ENCODE measurements around the gene TCF20. TPM values are rescaled to one million over a fixed set of nuclear protein-coding genes. Genes with fewer than 3 reads are reported as not detected.

TCF20 gene
- polyA plus RNA-seq, 3 donors, result 0.67 to 11.1 (median 0.99) TPM

DNA sequence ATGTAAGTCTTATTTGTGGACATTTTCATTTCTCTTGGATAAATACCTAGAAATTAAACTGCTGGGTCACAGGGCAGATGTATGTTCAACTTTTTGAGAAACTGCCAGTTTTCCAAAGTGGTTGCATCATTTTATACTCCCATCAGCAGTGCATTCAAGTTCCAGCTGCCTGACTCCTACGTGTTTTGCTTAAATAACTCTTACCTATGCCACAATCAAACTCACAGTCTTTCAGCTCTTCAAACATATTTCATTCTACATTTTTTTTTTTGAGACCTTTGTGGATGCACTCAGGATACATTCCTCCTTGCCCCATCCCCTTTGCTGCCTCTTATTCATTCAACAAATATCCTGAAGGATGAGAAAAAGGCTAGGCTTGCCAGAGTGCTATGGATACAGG is 9.2 kb downstream of the TCF20 start:
- H3K27me3 ChIP-seq (ENCODE audit: control insufficient read depth in 2 of 2, insufficient read depth in 2 of 2, low read length in 2 of 2), result no peaks in the 10 kb centered on the region
- 100% methylated on average over 1 of the region's 1 CpG for WGBS (ENCODE audit: insufficient coverage)
- peaks cover 99% of the 10 kb centered on the region for H4K20me1 ChIP-seq (ENCODE audit: insufficient read depth, low read length)
- H3K27ac ChIP-seq (ENCODE audit: low read depth in 1 of 2, low read length in 2 of 2), result no peak overlapping the region
- no peak overlapping the region for H2AFZ ChIP-seq (ENCODE audit: insufficient read depth, low read depth, low read length, poor library complexity, severe bottlenecking)
- no peaks in the 10 kb centered on the region for H3K36me3 ChIP-seq (replicated peaks in 1 of 2; ENCODE audit: control insufficient read depth in 1 of 2, insufficient read depth in 2 of 2, low read length in 2 of 2)
- no peak for DNase-seq
- H3K79me2 ChIP-seq (ENCODE audit: insufficient read depth, low read length), result peaks cover 97% of the 10 kb centered on the region
- intact Hi-C loops (cut with micrococcal nuclease), result no loop called here
- no peak overlapping the region for H3K4me2 ChIP-seq (replicated peaks; ENCODE audit: extremely low read depth, low read length, poor library complexity, severe bottlenecking)
- H3K9me3 Mint-ChIP-seq, result peaks cover 0 to 2% (median 0%) of the 10 kb centered on the region in 7 donors
- TF ChIP-seq, protein P1, sequence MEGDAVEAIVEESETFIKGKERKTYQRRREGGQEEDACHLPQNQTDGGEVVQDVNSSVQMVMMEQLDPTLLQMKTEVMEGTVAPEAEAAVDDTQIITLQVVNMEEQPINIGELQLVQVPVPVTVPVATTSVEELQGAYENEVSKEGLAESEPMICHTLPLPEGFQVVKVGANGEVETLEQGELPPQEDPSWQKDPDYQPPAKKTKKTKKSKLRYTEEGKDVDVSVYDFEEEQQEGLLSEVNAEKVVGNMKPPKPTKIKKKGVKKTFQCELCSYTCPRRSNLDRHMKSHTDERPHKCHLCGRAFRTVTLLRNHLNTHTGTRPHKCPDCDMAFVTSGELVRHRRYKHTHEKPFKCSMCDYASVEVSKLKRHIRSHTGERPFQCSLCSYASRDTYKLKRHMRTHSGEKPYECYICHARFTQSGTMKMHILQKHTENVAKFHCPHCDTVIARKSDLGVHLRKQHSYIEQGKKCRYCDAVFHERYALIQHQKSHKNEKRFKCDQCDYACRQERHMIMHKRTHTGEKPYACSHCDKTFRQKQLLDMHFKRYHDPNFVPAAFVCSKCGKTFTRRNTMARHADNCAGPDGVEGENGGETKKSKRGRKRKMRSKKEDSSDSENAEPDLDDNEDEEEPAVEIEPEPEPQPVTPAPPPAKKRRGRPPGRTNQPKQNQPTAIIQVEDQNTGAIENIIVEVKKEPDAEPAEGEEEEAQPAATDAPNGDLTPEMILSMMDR (IDR thresholded peaks at IDR 0.05), result no peak
- H3K4me1 ChIP-seq (ENCODE audit: control insufficient read depth in 1 of 2, insufficient read depth in 2 of 2, low read length in 2 of 2), result peaks cover 2 to 7% of the 10 kb centered on the region in 2 donors
- no peak overlapping the region for H3K4me3 ChIP-seq (replicated peaks in 1 of 3; ENCODE audit: low read depth in 2 of 3, low read length in 3 of 3)
- H3K36me3 Mint-ChIP-seq, result peaks cover 0 to 4% of the 10 kb centered on the region in 2 donors
- peaks cover 45% of the 10 kb centered on the region for H3K4me1 Mint-ChIP-seq
- no peak overlapping the region for H3K4me3 Mint-ChIP-seq
- no peaks in the 10 kb centered on the region for H3K9me3 ChIP-seq (replicated peaks in 1 of 2; ENCODE audit: control insufficient read depth in 1 of 2, insufficient read depth in 1 of 2, low read length in 2 of 2)
- no peak overlapping the region for H3K27ac Mint-ChIP-seq
- H3K27me3 Mint-ChIP-seq (ENCODE audit: low read depth in 3 of 3), result no peaks in the 10 kb centered on the region
- no peak overlapping the region for H3K9ac ChIP-seq (ENCODE audit: insufficient read depth, low read length, poor library complexity, severe bottlenecking)

DNA sequence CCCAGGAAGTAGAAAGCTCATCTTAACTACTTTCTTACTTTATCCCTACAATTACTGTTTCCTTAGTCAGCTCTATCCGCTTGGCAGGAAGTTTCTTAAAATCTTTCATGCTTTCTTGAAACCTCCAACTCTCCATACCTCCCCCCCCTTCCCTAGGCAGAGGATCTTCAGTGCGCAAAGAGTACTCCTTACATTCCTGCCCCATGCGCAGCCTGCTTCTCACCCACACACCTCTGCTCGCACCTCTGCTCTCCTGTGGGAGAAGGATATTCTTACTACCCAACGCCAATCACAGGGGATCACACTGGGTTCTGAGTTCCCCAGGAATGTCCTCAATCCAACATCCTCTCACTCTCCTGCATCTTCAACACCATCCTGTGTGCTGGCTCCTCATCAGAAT is 12.3 kb downstream of the TCF20 start:
- 88% methylated on average over 4 of the region's 5 CpGs for whole genome bisulfite sequencing (ENCODE audit: insufficient coverage)
- peaks cover 0 to 5% of the 10 kb centered on the region in 2 donors for H3K36me3 ChIP-seq (replicated peaks in 1 of 2; ENCODE audit: control insufficient read depth in 1 of 2, insufficient read depth in 2 of 2, low read length in 2 of 2)
- TF ChIP-seq, protein P1 (IDR thresholded peaks at IDR 0.05), result no peak
- no peak overlapping the region for H3K4me3 ChIP-seq (replicated peaks in 1 of 3; ENCODE audit: low read depth in 2 of 3, low read length in 3 of 3)
- H3K4me2 ChIP-seq (replicated peaks; ENCODE audit: extremely low read depth, low read length, poor library complexity, severe bottlenecking), result no peak overlapping the region
- intact Hi-C loops (cut with micrococcal nuclease), result no loop called here
- peaks cover 29% of the 10 kb centered on the region for H3K4me1 Mint-ChIP-seq
- peaks cover 100% of the 10 kb centered on the region for H4K20me1 ChIP-seq (ENCODE audit: insufficient read depth, low read length)
- peaks cover 2 to 4% of the 10 kb centered on the region in 2 donors for H3K36me3 Mint-ChIP-seq
- no peak overlapping the region for H3K27ac Mint-ChIP-seq
- no peaks in the 10 kb centered on the region for H3K27me3 ChIP-seq (ENCODE audit: control insufficient read depth in 2 of 2, insufficient read depth in 2 of 2, low read length in 2 of 2)
- H3K27me3 Mint-ChIP-seq (ENCODE audit: low read depth in 3 of 3), result no peaks in the 10 kb centered on the region
- no peak for DNase-seq
- no peaks in the 10 kb centered on the region for H3K9me3 ChIP-seq (replicated peaks in 1 of 2; ENCODE audit: control insufficient read depth in 1 of 2, insufficient read depth in 1 of 2, low read length in 2 of 2)
- H2AFZ ChIP-seq (ENCODE audit: insufficient read depth, low read depth, low read length, poor library complexity, severe bottlenecking), result no peak overlapping the region
- H3K79me2 ChIP-seq (ENCODE audit: insufficient read depth, low read length), result peaks cover 93% of the 10 kb centered on the region
- no peak overlapping the region for H3K27ac ChIP-seq (ENCODE audit: low read depth in 1 of 2, low read length in 2 of 2)
- H3K9ac ChIP-seq (ENCODE audit: insufficient read depth, low read length, poor library complexity, severe bottlenecking), result no peak overlapping the region
- no peak overlapping the region for H3K4me3 Mint-ChIP-seq
- peaks cover 2 to 5% of the 10 kb centered on the region in 2 donors for H3K4me1 ChIP-seq (ENCODE audit: control insufficient read depth in 1 of 2, insufficient read depth in 2 of 2, low read length in 2 of 2)
- H3K9me3 Mint-ChIP-seq, result peaks cover 0 to 2% (median 0%) of the 10 kb centered on the region in 7 donors
